Endometrial microvascular endothelial cells (primary cell): ENCODE data around the gene NR0B2. TPM values are rescaled to one million over a fixed set of nuclear protein-coding genes. Genes with fewer than 3 reads are reported as not detected.

Source experiments
- total RNA-seq: library from RNA; depleted of rRNA; stranded (reverse); fragments of >200 nt; gene quantifications from one replicate; pipeline ENCODE4 v1.2.3, GENCODE V29; 2015; ENCODE audit errors: inconsistent ontology term

Gene NR0B2
- total RNA-seq, 1 donor from 2014 or later = not detected

Other genes starting within 250 kb of the NR0B2 start
- 28.4 TPM for gene ARID1A, start 218.0 kb downstream of the NR0B2 start, total RNA-seq
- 4.9 TPM for gene PIGV, start 126.0 kb downstream of the NR0B2 start, total RNA-seq
- 15.5 TPM for gene ZDHHC18, start 87.3 kb downstream of the NR0B2 start, total RNA-seq
- 3.1 TPM for gene SFN, start 50.8 kb downstream of the NR0B2 start, total RNA-seq
- 9.0 TPM for gene GPN2, start 23.7 kb downstream of the NR0B2 start, total RNA-seq
- 12.4 TPM for gene GPATCH3, start 13.5 kb downstream of the NR0B2 start, total RNA-seq
- 84.0 TPM for gene NUDC, start 7.8 kb upstream of the NR0B2 start, total RNA-seq
- gene KDF1, start 46.5 kb upstream of the NR0B2 start, total RNA-seq = not detected
- 49.9 TPM for gene TRNP1, start 79.7 kb upstream of the NR0B2 start, total RNA-seq
- gene TENT5B, start 98.9 kb upstream of the NR0B2 start, total RNA-seq = 4.1 TPM
- 45.5 TPM for gene SLC9A1, start 241.2 kb upstream of the NR0B2 start, total RNA-seq